DMS153 (cell line): ENCODE measurements around the gene ALPI.

ENCODE experiments used
- DNase-seq: peaks from one replicate; lab custom pipeline; 2025; lab: John Stamatoyannopoulos, UW

Gene ALPI

GRCh38 chr2:232460171-232460570 lies 4.2 kb downstream of the ALPI start:
- DNase-seq = no peak

GRCh38 chr2:232463701-232464543 lies 8.0 kb downstream of the ALPI start:
- DNase-seq = no peak

GRCh38 chr2:232464544-232464885 lies 8.6 kb downstream of the ALPI start:
- DNase-seq = no peak

- DNase-seq = no peak
Observed at GRCh38 chr2:232465061-232465460, 9.1 kb downstream of the ALPI start.

- no peak for DNase-seq
Observed at GRCh38 chr2:232466221-232466620, 10.3 kb downstream of the ALPI start.

- DNase-seq = peak; percentile 58
Observed at GRCh38 chr2:232473467-232473890, 17.5 kb downstream of the ALPI start.

GRCh38 chr2:232476045-232476444 lies 20.1 kb downstream of the ALPI start:
- DNase-seq = no peak

DNA sequence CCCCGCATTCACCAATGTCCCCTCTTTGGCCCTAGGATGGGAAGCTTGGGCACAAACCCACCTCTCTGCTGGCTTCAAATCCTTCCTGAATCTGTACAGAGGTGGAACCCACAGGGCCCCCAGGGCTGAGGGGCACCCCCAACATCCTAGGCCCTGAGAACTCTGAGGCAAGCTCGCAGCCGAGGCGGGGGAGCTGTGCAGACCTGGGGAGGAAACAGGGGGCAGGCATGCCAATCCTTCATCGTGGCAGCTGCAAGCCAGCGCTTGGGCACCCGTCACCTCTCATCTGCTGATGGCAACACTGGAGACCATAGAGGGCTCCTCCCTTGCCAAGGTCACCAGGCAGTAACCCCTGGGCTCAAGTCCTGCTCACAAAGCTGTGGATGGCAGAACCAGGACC lies 20.8 kb downstream of the ALPI start:
- DNase-seq = no peak

GRCh38 chr2:232477751-232478510 lies 22.0 kb downstream of the ALPI start:
- DNase-seq = no peak

- DNase-seq = no peak
Observed at GRCh38 chr2:232478571-232479340, 22.8 kb downstream of the ALPI start.

GRCh38 chr2:232479341-232480200 lies 23.6 kb downstream of the ALPI start:
- DNase-seq = no peak

DNA sequence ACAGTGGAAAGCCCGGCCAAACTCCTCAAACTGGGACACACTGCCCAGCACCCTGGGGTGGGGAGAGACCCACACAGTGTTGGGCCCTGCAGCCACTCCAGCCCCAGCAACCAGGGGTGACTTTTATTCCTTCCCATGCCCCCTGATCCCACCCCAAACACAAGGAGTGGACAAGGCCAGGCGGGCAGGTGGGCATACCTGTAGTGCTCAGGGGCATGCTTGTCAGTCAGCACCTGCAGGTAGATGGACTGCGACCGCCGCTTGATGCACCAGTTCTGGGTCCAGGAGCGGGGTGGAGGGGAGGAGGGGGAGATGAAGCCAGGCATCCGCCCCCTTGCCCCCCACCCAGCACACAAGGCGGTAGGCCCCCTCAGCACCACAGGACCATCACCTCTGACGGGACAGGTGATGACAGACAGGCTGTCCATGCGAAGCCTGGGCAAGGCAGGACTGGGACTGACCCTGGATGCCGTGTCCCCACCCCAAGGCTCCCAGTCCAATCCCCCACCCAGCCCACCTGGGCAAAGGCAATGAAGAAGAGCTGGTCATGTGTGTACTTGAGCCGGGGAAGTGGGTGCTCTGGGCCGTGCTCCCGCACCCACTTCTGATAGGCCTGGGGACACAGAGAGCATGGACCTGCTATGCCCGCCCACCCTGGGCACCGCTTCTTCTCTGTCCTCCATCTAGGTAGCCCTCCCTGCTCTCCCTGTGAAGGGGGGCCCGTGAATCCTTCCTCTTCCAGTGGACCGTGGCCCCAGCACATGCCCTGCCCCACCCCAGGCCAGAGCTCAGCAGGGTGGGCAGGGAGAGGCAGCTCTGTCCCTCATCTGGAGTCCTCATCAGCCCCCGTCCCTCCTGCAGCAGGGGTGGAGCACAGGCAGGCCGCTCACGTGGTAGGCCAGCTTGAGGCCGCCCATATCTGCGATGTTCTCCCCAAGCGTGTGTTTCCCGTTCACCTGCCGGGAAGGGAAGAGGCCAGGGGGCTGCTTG lies 24.5 kb downstream of the ALPI start:
- DNase-seq = no peak

DNA sequence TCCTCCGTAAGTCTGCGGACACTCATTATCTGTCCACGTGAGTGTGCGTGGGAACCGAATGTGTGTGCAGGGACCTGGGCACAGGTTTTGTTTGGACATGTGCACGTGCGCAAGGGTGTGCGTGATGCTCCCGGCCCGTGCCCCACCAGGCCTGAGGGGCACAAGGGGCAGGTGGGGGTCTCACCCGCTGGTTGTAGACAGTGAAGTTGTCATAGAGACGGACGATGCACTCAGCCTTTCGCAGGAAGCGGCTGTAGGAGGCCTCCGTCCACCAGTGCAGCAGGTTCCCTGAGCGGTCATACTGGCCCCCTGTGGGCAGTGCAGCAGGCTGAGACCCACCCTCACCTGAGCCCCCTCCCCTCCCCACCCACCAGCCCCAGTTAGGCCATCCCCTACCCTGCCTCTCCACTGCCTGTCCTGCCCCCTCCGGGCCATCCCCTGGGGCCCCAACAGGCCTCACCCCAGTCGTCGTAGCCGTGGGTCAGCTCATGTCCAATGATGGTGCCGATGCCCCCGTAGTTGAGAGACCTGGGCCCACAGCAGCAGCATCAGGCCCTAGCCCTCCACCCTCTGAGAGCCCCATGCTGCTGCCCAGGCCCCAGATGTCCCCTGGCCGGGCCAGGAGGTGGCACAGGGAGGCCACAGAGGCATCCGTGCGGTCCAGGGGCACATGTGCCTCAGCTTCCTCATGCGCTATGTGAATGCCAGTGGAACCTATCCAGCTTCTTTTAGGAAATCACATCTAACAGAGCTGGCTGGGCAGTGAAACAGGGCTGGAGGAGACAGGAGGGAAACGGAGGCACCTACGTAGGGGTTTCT lies 25.6 kb downstream of the ALPI start:
- no peak for DNase-seq

GRCh38 chr2:232482301-232483238 lies 26.6 kb downstream of the ALPI start:
- no peak for DNase-seq

GRCh38 chr2:232483311-232483922 lies 27.5 kb downstream of the ALPI start:
- no peak for DNase-seq

DNA sequence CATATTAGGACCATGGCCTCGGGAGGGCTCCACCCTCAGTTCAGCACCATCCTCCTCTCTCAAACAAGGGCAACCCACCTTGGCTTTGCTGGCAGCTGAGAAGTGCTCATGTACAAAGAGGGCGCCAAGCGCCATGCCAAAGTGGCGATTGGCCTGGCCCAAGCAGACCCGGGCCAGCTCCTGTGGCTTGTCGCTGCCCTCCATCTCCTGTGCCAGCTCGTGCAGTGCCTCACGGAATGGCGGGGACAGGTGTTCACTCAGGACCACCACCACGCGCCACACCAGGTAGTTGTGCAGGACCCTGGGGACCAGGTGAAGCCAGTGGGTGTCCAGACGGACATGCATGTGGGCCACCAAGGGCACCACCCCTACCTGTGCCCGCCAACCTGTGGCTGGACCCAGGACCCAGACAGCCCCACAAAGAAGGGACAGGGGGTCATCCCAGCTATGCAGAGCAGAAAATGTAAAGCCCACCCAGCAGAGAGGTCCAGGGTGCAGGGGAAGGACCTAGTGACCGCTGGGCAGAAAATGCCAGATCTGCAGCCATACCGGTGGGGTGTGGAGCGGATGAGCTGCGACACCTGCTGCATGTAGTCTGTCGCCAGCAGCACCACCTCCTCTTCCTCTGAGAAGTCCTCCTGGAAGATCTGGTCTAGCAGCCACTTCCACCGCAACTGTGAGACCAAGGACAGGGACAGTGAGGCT lies 28.1 kb downstream of the ALPI start:
- DNase-seq = no peak

DNA sequence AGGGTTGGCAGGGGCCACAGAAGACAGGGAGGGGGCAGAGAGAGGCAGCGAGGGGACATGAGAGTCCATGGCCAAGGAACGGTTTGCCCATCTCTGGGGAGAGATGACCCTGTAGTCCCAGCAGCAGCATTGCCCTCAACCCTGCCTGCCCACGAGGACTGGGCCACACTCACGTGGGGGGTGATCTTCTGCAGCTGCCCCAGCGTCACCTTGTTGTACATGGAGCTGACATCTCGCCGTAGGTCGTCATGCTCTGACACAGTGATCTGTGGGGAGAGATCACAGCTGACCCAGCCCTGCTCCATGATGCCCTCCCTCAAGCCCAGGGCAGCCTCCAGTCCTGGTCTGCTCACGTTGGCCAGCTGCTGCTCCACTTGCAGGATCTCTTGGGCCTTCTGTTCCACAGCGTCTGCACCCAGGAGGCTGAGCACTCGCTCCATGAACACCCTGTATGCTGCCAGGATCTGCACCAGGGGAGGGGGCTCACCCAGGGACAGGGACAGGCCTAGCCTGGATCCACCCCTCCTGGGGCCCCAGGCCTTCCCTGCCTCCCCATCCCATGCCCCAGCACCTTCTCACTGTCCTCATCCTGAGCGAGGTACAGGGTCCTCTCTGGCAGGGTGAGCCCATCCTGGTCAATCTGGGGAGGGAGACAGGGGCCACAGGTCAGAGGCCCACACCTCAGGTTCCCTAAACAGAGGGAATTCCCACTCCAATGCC lies 28.8 kb downstream of the ALPI start:
- no peak for DNase-seq
